Neuronal stem cell (in vitro differentiated cells): Measurements from ENCODE around the gene ELK4.

Source experiments
- DNase-seq: peaks from one replicate; pipeline ENCODE4 v3.0.0-alpha.2; 2013; ENCODE audit warnings: low spot score
- H2AFZ ChIP-seq: one replicate; pipeline ENCODE4 v1.6.1; 2013; ENCODE audit warnings: mild to moderate bottlenecking, low read length, inconsistent platforms
- H2AK5ac ChIP-seq: 2 replicates; pipeline ENCODE4 v1.6.1; 2013; ENCODE audit warnings: low read depth, mild to moderate bottlenecking, inconsistent platforms, low read length, moderate library complexity, mixed read lengths
- H2BK120ac ChIP-seq: 2 replicates; pipeline ENCODE4 v1.6.1; 2013; ENCODE audit warnings: low read depth, mild to moderate bottlenecking, inconsistent platforms, low read length, moderate library complexity, mixed read lengths
- H2BK12ac ChIP-seq: one replicate; pipeline ENCODE4 v1.6.1; 2013; ENCODE audit warnings: low read length, inconsistent platforms
- H2BK15ac ChIP-seq: 2 replicates; pipeline ENCODE4 v1.6.1; 2013; ENCODE audit warnings: mild to moderate bottlenecking, low read length, inconsistent platforms, mixed read lengths
- H2BK5ac ChIP-seq: one replicate; pipeline ENCODE4 v1.6.1; 2013; ENCODE audit warnings: inconsistent platforms, mild to moderate bottlenecking, low read length, moderate library complexity
- H3K14ac ChIP-seq: one replicate; pipeline ENCODE4 v1.6.1; 2013; ENCODE audit warnings: low read length, inconsistent platforms
- H3K18ac ChIP-seq: 2 replicates; pipeline ENCODE4 v1.6.1; 2013; ENCODE audit warnings: low read length, inconsistent platforms
- H3K23ac ChIP-seq: 2 replicates; pipeline ENCODE4 v1.6.1; 2013; ENCODE audit warnings: low read depth, mild to moderate bottlenecking, mixed read lengths, low read length, inconsistent platforms; ENCODE audit not compliant: poor library complexity
- H3K27ac ChIP-seq: replicated peaks from 3 replicates; pipeline ENCODE4 v1.5.1; 2013; ENCODE audit warnings: low read length, inconsistent platforms
- H3K27me3 ChIP-seq, 3 experiments: 2 replicates each; pipeline ENCODE4 v1.6.1; 2013; ENCODE audit warnings: low read length in 3 of 3, mild to moderate bottlenecking in 2 of 3, inconsistent platforms in 1 of 3, low read depth in 1 of 3, mixed read lengths in 1 of 3, moderate library complexity in 1 of 3; ENCODE audit not compliant: control insufficient read depth in 3 of 3, insufficient read depth in 3 of 3
- H3K36me3 ChIP-seq, 2 donors: replicated peaks in 1 of 2; 2 replicates each; pipeline ENCODE4 v1.6.1; 2013; ENCODE audit warnings: low read length in 2 of 2; ENCODE audit not compliant: control insufficient read depth in 2 of 2, insufficient read depth in 2 of 2
- H3K4ac ChIP-seq: 2 replicates; pipeline ENCODE4 v1.6.1; 2013; ENCODE audit warnings: inconsistent platforms, mild to moderate bottlenecking, low read length, moderate library complexity
- H3K4me1 ChIP-seq, 2 donors: 1 replicate in 1 of 2; 2 replicates in 1 of 2; pipeline ENCODE4 v1.6.1; 2013; ENCODE audit warnings: low read length in 2 of 2, low read depth in 1 of 2; ENCODE audit not compliant: control insufficient read depth in 2 of 2, insufficient read depth in 1 of 2
- H3K4me2 ChIP-seq: one replicate; pipeline ENCODE4 v1.6.1; 2013; ENCODE audit warnings: mild to moderate bottlenecking, low read length, inconsistent platforms; ENCODE audit not compliant: insufficient read depth, poor library complexity, severe bottlenecking
- H3K4me3 ChIP-seq, 2 donors: 2 replicates each; pipeline ENCODE4 v1.5.1; 2013; ENCODE audit warnings: low read length in 2 of 2, mild to moderate bottlenecking in 2 of 2, inconsistent platforms in 1 of 2, moderate library complexity in 1 of 2
- H3K79me1 ChIP-seq: one replicate; pipeline ENCODE4 v1.6.1; 2013; ENCODE audit warnings: low read depth, mild to moderate bottlenecking, inconsistent platforms, low read length, moderate library complexity
- H3K9ac ChIP-seq: one replicate; pipeline ENCODE4 v1.6.1; 2013; ENCODE audit warnings: mild to moderate bottlenecking, low read depth, low read length, inconsistent platforms; ENCODE audit not compliant: poor library complexity
- H3K9me3 ChIP-seq, 2 donors: replicated peaks in 1 of 2; 2 replicates each; pipeline versions ENCODE3 to v1.6.1; 2013; ENCODE audit warnings: low read length in 2 of 2, mild to moderate bottlenecking in 2 of 2, inconsistent platforms in 1 of 2, low read depth in 1 of 2, mixed read lengths in 1 of 2, moderate library complexity in 1 of 2; ENCODE audit not compliant: control insufficient read depth in 2 of 2, insufficient read depth in 1 of 2
- H4K8ac ChIP-seq: one replicate; pipeline ENCODE4 v1.6.1; 2013; ENCODE audit warnings: low read depth, mild to moderate bottlenecking, inconsistent platforms, low read length, moderate library complexity
- H4K91ac ChIP-seq: one replicate; pipeline ENCODE4 v1.6.1; 2013; ENCODE audit warnings: low read length, low read depth, mild to moderate bottlenecking, inconsistent platforms; ENCODE audit not compliant: poor library complexity
- WGBS, 2 donors: extraction: QIAGEN DNeasy Blood & Tissue Kit; methylation state at CpG; one replicate each; pipeline ENCODE4 v1.1.7; 2013; ENCODE audit warnings: missing lambda C conversion rate in 2 of 2, mixed read lengths in 1 of 2; ENCODE audit not compliant: insufficient read length in 2 of 2, insufficient replicate concordance in 1 of 2; ENCODE audit errors: extremely low coverage in 2 of 2; 5-methylcytosine and 5-hydroxymethylcytosine counted together

Gene ELK4

DNA sequence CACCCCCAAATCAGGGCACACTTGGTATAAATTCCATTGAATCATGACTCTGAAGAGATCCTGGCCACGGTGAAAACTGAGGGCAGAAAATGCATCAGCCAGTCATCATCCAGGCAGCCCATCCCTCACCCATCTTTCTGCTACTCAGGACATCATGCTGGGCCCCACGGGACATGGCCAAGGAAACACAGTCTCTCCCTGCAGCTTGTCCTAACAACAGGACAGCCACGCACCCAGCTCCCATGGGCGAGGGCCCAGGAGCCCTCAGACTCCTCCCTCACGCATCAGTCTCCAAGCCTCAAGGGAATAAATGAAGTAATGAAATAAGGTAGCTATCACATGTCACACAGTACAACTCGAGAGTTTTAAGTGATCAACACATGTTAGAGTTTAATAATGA lies 37.8 kb downstream of the ELK4 start:
- no peak for DNase-seq
- Histone ChIP-seq H2BK120ac (no peak overlapping the region), H3K14ac (no peak overlapping the region), H3K27ac (no peak overlapping the region), H2AFZ (no peak overlapping the region), H3K23ac (no peak overlapping the region), H4K91ac (no peak overlapping the region), H2BK5ac (no peak overlapping the region), H3K9ac (no peak overlapping the region), H3K4me3 (no peak overlapping the region), H4K8ac (no peak overlapping the region), H3K9me3 (no peaks in the 10 kb centered on the region), H3K4me2 (no peak overlapping the region), H2AK5ac (no peak overlapping the region), H3K36me3 (peaks cover 13% of the 10 kb centered on the region in 2 donors), H3K4me1 (peaks cover 0 to 2% of the 10 kb centered on the region in 2 donors), H3K27me3 (no peaks in the 10 kb centered on the region), H3K18ac (no peak overlapping the region), H2BK12ac (no peak overlapping the region), H2BK15ac (no peak overlapping the region), H3K4ac (no peak overlapping the region), H3K79me1 (no peaks in the 10 kb centered on the region)
- no CpG with 5 or more reads among the region's 6 CpGs for WGBS, 2 donors

DNA sequence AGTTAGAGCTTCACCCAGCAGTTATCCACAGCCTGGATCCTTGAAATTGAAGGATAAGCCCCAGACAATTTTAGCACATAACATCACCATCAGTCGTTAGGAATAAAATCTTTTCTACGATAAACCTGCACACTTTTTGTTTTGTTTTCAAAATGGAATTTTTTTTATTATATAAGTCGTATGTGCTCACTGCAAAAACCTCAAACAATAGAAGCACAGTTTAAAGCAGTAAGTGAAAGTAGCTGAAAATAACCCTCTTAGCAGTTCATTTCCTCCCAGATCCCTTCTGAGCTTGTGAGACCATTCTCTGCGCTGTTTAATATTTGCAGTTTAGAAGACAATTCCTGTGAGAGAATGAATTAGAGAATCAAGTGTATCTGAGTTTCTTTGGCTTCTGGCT lies 38.3 kb downstream of the ELK4 start:
- Histone ChIP-seq H2BK120ac (no peak overlapping the region), H3K9me3 (no peaks in the 10 kb centered on the region), H2BK5ac (no peak overlapping the region), H2AFZ (no peak overlapping the region), H3K4me2 (no peak overlapping the region), H3K4me3 (no peak overlapping the region), H4K8ac (no peak overlapping the region), H3K18ac (no peak overlapping the region), H3K9ac (no peak overlapping the region), H3K27me3 (no peaks in the 10 kb centered on the region), H2BK15ac (no peak overlapping the region), H3K79me1 (no peaks in the 10 kb centered on the region), H3K4me1 (peaks cover 0 to 2% of the 10 kb centered on the region in 2 donors), H3K23ac (no peak overlapping the region), H3K4ac (no peak overlapping the region), H3K36me3 (peaks cover 9 to 11% of the 10 kb centered on the region in 2 donors), H3K14ac (no peak overlapping the region), H2BK12ac (no peak overlapping the region), H2AK5ac (no peak overlapping the region), H3K27ac (no peak overlapping the region), H4K91ac (no peak overlapping the region)
- no CpG with 5 or more reads among the region's 4 CpGs for WGBS, 2 donors
- no peak for DNase-seq

DNA sequence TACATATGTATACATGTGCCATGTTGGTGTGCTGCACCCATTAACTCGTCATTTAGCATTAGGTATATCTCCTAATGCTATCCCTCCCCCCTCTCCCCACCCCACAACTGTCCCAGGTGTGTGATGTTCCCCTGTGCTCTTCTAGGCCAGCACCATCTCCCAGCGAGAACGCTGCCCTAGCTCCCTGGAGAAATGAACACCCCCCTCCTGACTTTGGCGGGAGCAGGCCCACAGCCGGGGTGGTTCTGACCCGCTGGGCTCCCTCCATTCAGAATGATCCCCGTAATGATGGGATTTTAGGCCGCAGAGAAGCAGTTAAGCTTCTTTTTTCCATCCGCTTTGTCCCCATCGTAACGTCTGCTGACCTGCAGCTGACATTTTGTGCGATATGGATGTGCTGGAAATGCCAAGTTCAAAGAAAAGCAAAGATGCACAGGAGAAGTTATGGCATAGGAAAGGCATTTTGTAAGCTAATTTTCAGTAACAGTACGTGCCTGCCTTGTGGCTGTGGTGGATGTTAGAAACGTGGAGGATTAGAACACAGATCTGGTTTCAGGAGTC lies 39.3 kb downstream of the ELK4 start:
- no peak overlapping the region for H3K23ac ChIP-seq
- H3K27ac ChIP-seq: no peak overlapping the region
- H3K4me1 ChIP-seq: peaks cover 0 to 2% of the 10 kb centered on the region in 2 donors
- H3K14ac ChIP-seq: no peak overlapping the region
- no CpG with 5 or more reads among the region's 14 CpGs for WGBS, 2 donors
- H3K36me3 ChIP-seq: peaks cover 2 to 7% of the 10 kb centered on the region in 2 donors
- H3K9me3 ChIP-seq: no peaks in the 10 kb centered on the region
- no peak overlapping the region for H3K4me2 ChIP-seq
- H4K8ac ChIP-seq: no peak overlapping the region
- no peak overlapping the region for H3K9ac ChIP-seq
- no peak overlapping the region for H2BK15ac ChIP-seq
- no peaks in the 10 kb centered on the region for H3K79me1 ChIP-seq
- H2AK5ac ChIP-seq: no peak overlapping the region
- no peak overlapping the region for H2BK12ac ChIP-seq
- DNase-seq: no peak
- no peak overlapping the region for H2BK5ac ChIP-seq
- H3K18ac ChIP-seq: no peak overlapping the region
- no peak overlapping the region for H2AFZ ChIP-seq
- no peak overlapping the region for H4K91ac ChIP-seq
- H3K4me3 ChIP-seq: no peak overlapping the region
- H2BK120ac ChIP-seq: no peak overlapping the region
- no peak overlapping the region for H3K4ac ChIP-seq
- H3K27me3 ChIP-seq: no peaks in the 10 kb centered on the region

DNA sequence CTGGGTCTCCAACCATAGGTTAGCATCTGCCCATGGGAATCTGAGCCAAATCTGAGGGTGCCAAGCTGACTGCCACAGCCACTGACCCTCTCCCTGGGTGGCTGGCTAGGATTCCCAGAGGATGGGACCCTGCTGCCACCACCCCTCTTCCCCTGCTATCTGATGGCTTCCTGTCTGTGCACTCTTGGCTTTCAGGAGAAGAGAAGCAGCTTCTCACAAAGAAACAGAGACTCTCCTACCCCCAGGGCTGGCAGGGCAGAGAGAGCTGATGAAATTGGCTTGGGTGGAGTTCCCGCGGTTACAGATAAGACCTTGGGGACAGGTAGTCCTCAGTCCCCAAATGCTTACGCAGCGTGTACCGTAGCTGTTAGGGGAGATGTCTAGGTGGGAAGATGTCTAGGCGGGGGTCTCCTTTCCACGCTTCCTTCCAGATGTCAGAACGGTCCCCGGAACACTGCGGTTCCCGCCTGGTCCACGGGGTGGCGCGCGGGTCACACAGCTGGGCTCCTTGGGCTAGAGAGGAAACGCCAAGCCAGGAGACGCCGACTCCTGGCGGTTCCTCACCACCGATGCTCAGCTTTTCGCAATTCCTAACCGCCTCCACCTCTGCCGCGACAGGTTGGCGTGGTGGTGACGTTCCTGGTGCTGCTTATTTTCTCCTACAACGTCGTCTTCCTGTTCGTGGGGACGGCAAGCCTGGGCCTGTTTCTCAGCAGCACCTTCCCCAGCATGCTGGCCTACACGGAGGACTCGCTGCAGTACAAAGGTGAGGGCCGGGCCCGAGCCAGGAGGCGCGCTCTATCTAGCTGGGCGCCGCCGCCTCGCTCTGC lies 40.1 kb downstream of the ELK4 start:
- DNase-seq: peak; percentile 75
- Histone ChIP-seq H2BK15ac (no peak overlapping the region), H2AFZ (peak overlapping the region; percentile 80), H3K14ac (peak overlapping the region; percentile 87), H3K4me1 (peaks cover 0 to 2% of the 10 kb centered on the region in 2 donors), H2BK5ac (no peak overlapping the region), H3K4me3 (peak overlapping the region; percentile 39 to 69), H3K79me1 (no peaks in the 10 kb centered on the region), H3K9me3 (no peaks in the 10 kb centered on the region), H3K27ac (no peak overlapping the region), H3K4ac (no peak overlapping the region), H2BK12ac (no peak overlapping the region), H3K18ac (peak overlapping the region; percentile 91), H4K8ac (no peak overlapping the region), H3K9ac (peak overlapping the region; percentile 83), H3K36me3 (peaks cover 0 to 3% of the 10 kb centered on the region in 2 donors), H2BK120ac (no peak overlapping the region), H3K4me2 (peak overlapping the region; percentile 55), H3K27me3 (no peaks in the 10 kb centered on the region), H3K23ac (no peak overlapping the region), H4K91ac (no peak overlapping the region), H2AK5ac (no peak overlapping the region)
- WGBS, 2 donors: no CpG with 5 or more reads among the region's 40 CpGs
